Mesenchymal stem cell (in vitro differentiated cells and primary cell): Measurements from ENCODE around the gene HBS1L.

Experiments
- DNase-seq: peaks from one replicate; pipeline ENCODE4 v3.0.0-alpha.2; 2013
- H2AFZ ChIP-seq: one replicate; pipeline ENCODE4 v1.6.1; 2013; ENCODE audit warnings: low read depth, mild to moderate bottlenecking, control low read depth, inconsistent platforms, low read length, moderate library complexity
- H2AK5ac ChIP-seq: 2 replicates; pipeline ENCODE4 v1.6.1; 2013; ENCODE audit warnings: low read length, moderate library complexity, mild to moderate bottlenecking, inconsistent platforms; ENCODE audit not compliant: severe bottlenecking
- H2BK120ac ChIP-seq: one replicate; pipeline ENCODE4 v1.6.1; 2013; ENCODE audit warnings: low read depth, mild to moderate bottlenecking, inconsistent platforms, low read length, moderate library complexity
- H2BK12ac ChIP-seq, 2 experiments: one replicate each; pipeline ENCODE4 v1.6.1; 2013; ENCODE audit warnings: inconsistent platforms in 2 of 2, low read length in 2 of 2, mild to moderate bottlenecking in 2 of 2, moderate library complexity in 2 of 2, control low read depth in 1 of 2
- H2BK15ac ChIP-seq: one replicate; pipeline ENCODE4 v1.6.1; 2013; ENCODE audit warnings: mild to moderate bottlenecking, low read depth, inconsistent platforms; ENCODE audit not compliant: poor library complexity, severe bottlenecking
- H2BK5ac ChIP-seq: 2 replicates; pipeline ENCODE4 v1.6.1; 2013; ENCODE audit warnings: low read depth, mild to moderate bottlenecking, low read length, control low read depth, inconsistent platforms; ENCODE audit not compliant: poor library complexity, severe bottlenecking
- H3K14ac ChIP-seq, 2 experiments: one replicate each; pipeline ENCODE4 v1.6.1; 2013; ENCODE audit warnings: inconsistent platforms in 2 of 2, low read length in 2 of 2, control low read depth in 1 of 2, mild to moderate bottlenecking in 1 of 2, moderate library complexity in 1 of 2
- H3K18ac ChIP-seq, 2 experiments: one replicate each; pipeline ENCODE4 v1.6.1; 2013; ENCODE audit warnings: inconsistent platforms in 2 of 2, low read length in 2 of 2, control low read depth in 1 of 2, low read depth in 1 of 2, mild to moderate bottlenecking in 1 of 2
- H3K23ac ChIP-seq, 2 experiments: one replicate each; pipeline ENCODE4 v1.6.1; 2013; ENCODE audit warnings: inconsistent platforms in 2 of 2, low read length in 2 of 2, mild to moderate bottlenecking in 2 of 2, moderate library complexity in 2 of 2, control low read depth in 1 of 2
- H3K27ac ChIP-seq: 2 replicates; pipeline ENCODE4 v1.5.1; 2013; ENCODE audit warnings: mild to moderate bottlenecking, moderate library complexity, low read length, control low read depth, inconsistent platforms; ENCODE audit not compliant: poor library complexity, severe bottlenecking
- H3K27me3 ChIP-seq, 2 experiments: 2 replicates each; pipeline versions ENCODE4 v1.6.1 to v1.7.0; 2013; ENCODE audit warnings: low read length in 2 of 2, mild to moderate bottlenecking in 2 of 2, moderate library complexity in 2 of 2, control low read depth in 1 of 2, inconsistent platforms in 1 of 2; ENCODE audit not compliant: control insufficient read depth in 1 of 2, insufficient read depth in 1 of 2
- H3K36me3 ChIP-seq, 2 experiments: 2 replicates each; pipeline versions ENCODE4 v1.6.1 to v1.7.0; 2013; ENCODE audit warnings: low read length in 2 of 2, control low read depth in 1 of 2, inconsistent platforms in 1 of 2, low read depth in 1 of 2, mild to moderate bottlenecking in 1 of 2; ENCODE audit not compliant: insufficient read depth in 2 of 2, control insufficient read depth in 1 of 2
- H3K4ac ChIP-seq, 2 experiments: one replicate each; pipeline ENCODE4 v1.6.1; 2013; ENCODE audit warnings: inconsistent platforms in 2 of 2, low read length in 2 of 2, mild to moderate bottlenecking in 2 of 2, moderate library complexity in 2 of 2, control low read depth in 1 of 2, low read depth in 1 of 2
- H3K4me1 ChIP-seq: 2 replicates; pipeline ENCODE4 v1.6.1; 2013; ENCODE audit warnings: low read depth, low read length, control low read depth; ENCODE audit not compliant: control insufficient read depth, insufficient read depth
- H3K4me2 ChIP-seq: 2 replicates; pipeline ENCODE4 v1.6.1; 2013; ENCODE audit warnings: low read length, mild to moderate bottlenecking, inconsistent platforms; ENCODE audit not compliant: poor library complexity, severe bottlenecking
- H3K4me3 ChIP-seq, 2 experiments: 2 replicates each; pipeline versions ENCODE4 v1.5.1 to v1.7.0; 2013; ENCODE audit warnings: low read length in 2 of 2, mild to moderate bottlenecking in 2 of 2, control low read depth in 1 of 2, low read depth in 1 of 2; ENCODE audit not compliant: insufficient read depth in 1 of 2
- H3K79me1 ChIP-seq: replicated peaks from 2 replicates; pipeline ENCODE4 v1.6.1; 2013; ENCODE audit warnings: mild to moderate bottlenecking, control low read depth, low read length, inconsistent platforms; ENCODE audit not compliant: poor library complexity, severe bottlenecking
- H3K9ac ChIP-seq: 2 replicates; pipeline ENCODE4 v1.7.0; 2013; ENCODE audit warnings: mild to moderate bottlenecking, low read length, moderate library complexity
- H3K9me3 ChIP-seq: 2 replicates; pipeline ENCODE4 v1.7.0; 2013; ENCODE audit warnings: mild to moderate bottlenecking, low read length; ENCODE audit not compliant: control insufficient read depth
- H4K8ac ChIP-seq: one replicate; pipeline ENCODE4 v1.6.1; 2013; ENCODE audit warnings: inconsistent platforms, mild to moderate bottlenecking, low read length, moderate library complexity
- H4K91ac ChIP-seq: one replicate; pipeline ENCODE4 v1.6.1; 2013; ENCODE audit warnings: mild to moderate bottlenecking, low read length, inconsistent platforms
- WGBS: methylation state at CpG from one replicate; pipeline ENCODE4 v1.1.7; 2013; ENCODE audit warnings: mixed read lengths; 5-methylcytosine and 5-hydroxymethylcytosine counted together

HBS1L gene

DNA sequence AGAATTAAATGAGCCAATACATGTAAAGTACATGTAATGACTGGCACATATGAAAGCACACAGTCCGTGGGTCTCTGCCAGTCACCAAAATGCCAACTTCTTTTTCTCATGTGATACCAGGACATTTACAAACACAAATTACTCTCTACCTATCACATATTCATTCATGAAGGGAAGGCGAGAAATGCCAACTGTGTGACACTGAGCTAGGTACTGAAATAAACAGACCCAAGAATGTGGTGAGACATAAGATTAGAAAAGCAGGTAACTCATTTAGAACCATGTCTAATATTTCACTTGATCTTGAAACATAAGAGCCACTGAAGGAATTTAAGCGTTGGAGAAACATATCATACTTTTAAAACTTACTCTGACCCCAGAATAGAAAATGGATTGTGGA is 41.4 kb downstream of the HBS1L start:
- Histone ChIP-seq H3K27ac (no peak overlapping the region), H2AK5ac (no peak overlapping the region), H3K4ac (no peak overlapping the region), H2AFZ (no peak overlapping the region), H4K8ac (no peak overlapping the region), H3K27me3 (no peaks in the 10 kb centered on the region), H2BK12ac (no peak overlapping the region), H3K23ac (no peak overlapping the region), H3K4me2 (no peak overlapping the region), H2BK120ac (no peak overlapping the region), H2BK5ac (no peak overlapping the region), H3K18ac (no peak overlapping the region), H3K79me1 (peaks cover 17% of the 10 kb centered on the region), H3K9me3 (no peaks in the 10 kb centered on the region), H4K91ac (no peak overlapping the region), H3K36me3 (peaks cover 0 to 3% of the 10 kb centered on the region in 2 experiments), H3K9ac (peak overlapping the region; percentile 3), H3K14ac (no peak overlapping the region), H3K4me3 (no peak overlapping the region), H3K4me1 (no peaks in the 10 kb centered on the region), H2BK15ac (no peak overlapping the region)
- 89% methylated on average over 1 of the region's 3 CpGs for WGBS
- no peak for DNase-seq

DNA sequence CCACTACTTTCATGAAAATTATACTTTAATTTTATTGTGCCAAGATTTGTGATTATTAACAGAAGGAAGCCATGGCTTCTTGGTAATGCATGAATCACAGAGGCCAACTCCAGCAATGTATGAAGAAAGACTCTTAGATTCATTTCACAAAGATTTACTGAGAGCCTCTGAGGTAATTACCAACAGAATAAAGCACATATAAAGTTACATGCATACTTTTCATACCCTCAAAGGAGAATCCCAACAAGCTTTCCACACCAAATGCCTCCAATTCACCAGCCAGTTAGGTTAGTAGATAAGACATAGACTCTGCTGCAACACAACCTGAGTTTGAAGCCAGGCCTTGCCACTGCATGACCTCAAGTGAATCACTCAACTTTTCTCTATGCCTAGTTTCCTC is 41.9 kb downstream of the HBS1L start:
- H3K4ac ChIP-seq, result no peak overlapping the region

DNA sequence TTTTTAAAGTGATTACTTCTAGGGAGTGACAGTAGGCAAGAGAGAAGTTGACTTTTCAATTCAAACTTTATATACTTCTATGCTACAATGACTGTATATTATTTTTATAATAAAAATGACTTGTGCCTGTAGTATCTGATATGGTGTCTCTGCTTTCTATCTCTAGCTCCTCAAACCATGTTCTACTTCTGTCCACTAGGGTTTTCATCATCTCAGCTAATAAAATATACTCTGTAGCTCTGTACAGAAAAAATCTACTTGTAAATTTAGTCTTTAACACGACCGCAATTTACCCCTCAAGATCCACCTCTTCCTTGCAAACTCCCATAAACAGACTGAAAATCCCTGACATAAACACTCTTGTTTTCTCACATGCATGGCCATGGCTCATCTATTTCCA is 42.3 kb downstream of the HBS1L start:
- Histone ChIP-seq H3K27ac (peak overlapping the region; percentile 37), H3K27me3 (no peaks in the 10 kb centered on the region), H3K4me2 (no peak overlapping the region), H3K4me1 (no peaks in the 10 kb centered on the region), H2BK120ac (no peak overlapping the region), H4K91ac (no peak overlapping the region), H3K79me1 (peaks cover 18% of the 10 kb centered on the region), H3K18ac (no peak overlapping the region), H3K14ac (no peak overlapping the region), H2BK12ac (no peak overlapping the region), H3K9ac (no peak overlapping the region), H2AK5ac (no peak overlapping the region), H3K4ac (no peak overlapping the region), H4K8ac (no peak overlapping the region), H3K9me3 (no peaks in the 10 kb centered on the region), H3K36me3 (peaks cover 0 to 3% of the 10 kb centered on the region in 2 experiments), H2BK5ac (no peak overlapping the region), H3K23ac (no peak overlapping the region), H2AFZ (no peak overlapping the region), H3K4me3 (no peak overlapping the region), H2BK15ac (no peak overlapping the region)
- DNase-seq, result no peak
- 94% methylated on average over 2 of the region's 2 CpGs for WGBS

More for the DNA sequence above, 41.9 kb downstream of the HBS1L start:
- Histone ChIP-seq H2AFZ (no peak overlapping the region), H2AK5ac (no peak overlapping the region), H4K91ac (no peak overlapping the region), H3K9ac (peak overlapping the region; percentile 3), H3K23ac (no peak overlapping the region), H3K14ac (no peak overlapping the region), H3K4me2 (no peak overlapping the region), H3K27me3 (no peaks in the 10 kb centered on the region), H3K27ac (peak overlapping the region; percentile 37), H2BK12ac (no peak overlapping the region), H3K4me1 (no peaks in the 10 kb centered on the region), H2BK5ac (no peak overlapping the region), H4K8ac (no peak overlapping the region), H3K18ac (no peak overlapping the region), H2BK15ac (no peak overlapping the region), H3K79me1 (peaks cover 18% of the 10 kb centered on the region), H3K4me3 (no peak overlapping the region), H2BK120ac (no peak overlapping the region), H3K9me3 (no peaks in the 10 kb centered on the region), H3K36me3 (peaks cover 0 to 3% of the 10 kb centered on the region in 2 experiments)
- no peak for DNase-seq

GRCh38 chr6:135008941-135009290 is 45.7 kb downstream of the HBS1L start:
- 100% methylated on average over 1 of the region's 1 CpG for WGBS
- no peak for DNase-seq
- H2BK15ac ChIP-seq, result no peak overlapping the region

More at GRCh38 chr6:135008941-135009290, 45.7 kb downstream of the HBS1L start:
- Histone ChIP-seq H3K4ac (no peak overlapping the region), H2AFZ (no peak overlapping the region), H2BK12ac (no peak overlapping the region), H3K18ac (no peak overlapping the region), H2BK5ac (no peak overlapping the region), H2BK120ac (no peak overlapping the region), H3K27me3 (no peaks in the 10 kb centered on the region), H3K23ac (no peak overlapping the region), H4K91ac (no peak overlapping the region), H3K4me3 (no peak overlapping the region), H2AK5ac (no peak overlapping the region), H3K36me3 (no peaks in the 10 kb centered on the region), H3K9me3 (no peaks in the 10 kb centered on the region), H3K9ac (no peak overlapping the region), H3K4me2 (no peak overlapping the region), H3K27ac (no peak overlapping the region), H3K4me1 (no peaks in the 10 kb centered on the region), H3K79me1 (peaks cover 17% of the 10 kb centered on the region), H3K14ac (no peak overlapping the region), H4K8ac (no peak overlapping the region)
